Activated CD8-positive, alpha-beta memory T cell treated with anti-CD3 and anti-CD28 coated beads for 4 hours (primary cell): ENCODE measurements around the gene MTM1.

ENCODE experiments used
- DNase-seq, 2 donors: peaks; one replicate each; pipeline ENCODE4 v3.0.0-alpha.2; 2020; ENCODE audit warnings: low read depth in 2 of 2

The MTM1 gene

DNA sequence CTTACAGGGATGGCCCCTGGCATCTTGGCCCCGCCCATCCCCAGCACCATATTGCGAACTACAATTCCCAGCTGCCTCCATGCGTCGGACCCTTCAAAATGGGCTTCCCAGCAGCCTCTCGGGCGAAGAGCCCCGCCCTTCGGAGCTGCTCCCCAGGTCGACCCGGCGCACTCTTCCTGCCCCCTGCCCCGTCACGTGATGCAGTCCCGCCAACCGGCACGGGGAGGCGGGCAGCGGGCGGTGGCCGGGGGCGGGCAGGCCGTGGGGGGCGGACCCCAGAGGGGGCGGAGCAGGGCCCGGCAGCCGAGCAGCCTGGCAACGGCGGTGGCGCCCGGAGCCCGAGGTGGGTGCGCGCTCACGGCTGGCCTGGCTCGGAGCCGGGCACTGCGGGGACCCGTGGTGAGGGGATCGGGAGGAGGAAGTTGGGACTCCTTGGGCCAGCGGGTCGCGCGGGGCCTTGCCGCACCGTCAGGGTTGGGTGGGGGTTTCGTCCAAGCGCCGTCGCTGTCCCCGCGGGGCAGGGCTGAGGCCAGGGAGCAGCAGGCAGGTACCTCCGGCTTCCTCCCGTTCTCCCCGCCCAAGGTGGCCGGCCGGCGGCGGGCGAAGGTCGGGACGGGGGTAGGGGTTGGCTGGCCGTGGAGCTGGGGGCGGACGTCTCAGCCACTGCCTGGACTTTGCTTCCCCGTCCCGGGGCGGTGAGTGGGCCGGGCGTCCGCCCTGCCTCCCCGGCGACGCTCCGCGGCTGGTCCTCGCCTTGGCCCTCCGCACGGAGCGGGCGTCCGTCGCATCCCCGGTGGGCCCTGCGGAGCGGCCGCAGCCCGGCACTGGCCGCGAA lies at the start of gene MTM1:
Gene MTM1, plus strand, starts transcription at position 302 of the 835 bp plus-strand sequence. CDS start 23,994 bp downstream, outside the sequence.
- peak; percentile 73 to 84 for DNase-seq

DNA sequence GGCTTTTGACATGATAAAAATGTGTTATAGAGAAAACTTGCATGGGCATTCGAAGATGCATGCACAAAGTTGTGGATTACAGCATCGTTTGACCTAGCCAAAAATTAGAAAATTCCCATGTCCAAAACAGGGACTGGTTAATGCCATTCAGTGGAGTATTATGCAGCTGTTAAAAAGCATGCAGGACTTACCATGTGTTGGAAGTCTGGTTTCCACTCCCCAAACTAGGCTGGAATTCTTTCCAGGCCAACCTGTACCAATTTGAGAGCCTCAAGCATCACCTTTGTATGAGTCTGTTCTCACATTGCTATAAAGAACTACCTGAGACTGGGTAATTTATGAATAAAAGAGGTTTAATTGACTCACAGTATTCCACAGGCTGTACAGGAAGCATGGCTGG lies 45.9 kb upstream of the MTM1 start:
- no peak for DNase-seq

DNA sequence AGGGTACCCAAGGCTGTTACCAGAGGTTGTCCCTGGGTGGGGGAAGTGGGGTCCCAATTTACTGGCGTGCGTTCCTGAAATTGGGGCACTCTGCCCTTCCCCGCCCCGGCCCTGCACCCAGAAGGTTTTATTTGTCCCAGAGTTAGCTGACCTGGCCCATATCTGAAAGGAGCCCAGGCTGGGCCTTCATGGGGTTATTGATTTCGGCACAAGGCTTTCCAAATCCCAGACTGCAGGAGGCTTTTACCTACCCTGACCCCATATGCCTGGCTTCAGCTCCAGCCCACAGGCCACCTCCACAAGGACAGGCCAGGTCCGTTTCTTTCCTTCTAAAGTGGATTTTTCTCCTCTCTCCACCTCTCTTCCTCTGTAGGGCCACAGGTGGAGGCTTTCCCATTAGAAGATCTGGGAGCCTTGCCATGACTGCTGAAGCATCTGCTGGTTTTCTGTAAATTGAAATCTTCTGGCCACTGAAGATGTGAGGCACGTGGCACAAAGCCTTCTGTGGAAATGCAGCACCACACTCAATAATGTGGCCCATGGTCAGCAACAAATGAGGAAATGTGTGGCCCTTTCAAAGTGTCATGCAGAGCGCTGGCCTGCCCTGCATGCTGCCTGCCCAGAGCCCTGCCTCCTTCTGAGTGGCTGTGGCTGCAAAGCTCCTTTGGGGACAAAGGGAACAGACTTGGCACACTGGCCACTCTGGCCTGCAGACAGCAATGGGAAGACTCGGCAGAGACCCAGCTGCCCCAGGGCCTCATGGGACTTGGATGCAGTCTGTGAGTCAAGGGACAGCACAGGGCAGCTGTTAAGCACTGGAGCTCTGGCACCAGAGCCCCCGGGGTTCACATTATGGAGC lies 43.1 kb upstream of the MTM1 start:
- DNase-seq, result no peak

DNA sequence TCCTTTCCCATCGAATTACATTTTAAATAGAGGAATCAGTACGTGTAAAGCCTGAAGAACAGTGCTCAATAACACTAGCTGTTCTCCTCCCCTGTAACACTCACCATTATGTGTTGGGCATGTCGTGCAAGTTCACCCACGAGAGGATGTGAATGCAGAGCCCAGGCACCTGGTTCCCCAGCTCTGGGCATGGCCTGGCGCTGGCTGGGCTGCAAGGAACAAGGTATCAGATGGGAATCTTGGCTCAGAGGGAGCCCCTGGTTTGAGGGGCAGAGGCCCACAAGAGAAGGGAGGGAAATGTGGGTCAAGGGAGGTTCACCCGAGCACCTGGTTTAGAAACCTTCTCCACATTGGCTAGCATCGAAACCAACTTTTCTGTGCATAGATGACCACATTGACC lies 41.7 kb upstream of the MTM1 start:
- no peak for DNase-seq

DNA sequence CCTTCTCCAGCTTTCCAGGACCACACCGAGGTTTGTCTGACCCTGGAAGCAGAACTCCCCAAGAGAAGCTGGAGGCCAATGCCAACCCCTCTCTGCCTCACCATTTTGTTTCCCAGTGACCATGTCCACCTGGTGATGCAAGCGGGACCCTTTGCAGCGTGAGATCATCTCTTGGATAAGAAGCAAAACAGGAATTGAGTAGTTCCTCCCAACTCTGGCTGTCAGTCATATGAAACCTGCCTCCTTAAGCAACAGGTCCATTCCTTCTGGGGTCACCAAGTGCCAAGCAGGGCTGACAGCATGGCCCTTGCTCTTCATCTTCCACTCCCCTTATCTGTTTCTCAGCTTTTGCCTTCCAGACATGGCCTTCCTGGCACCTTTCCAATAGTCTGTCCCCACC lies 41.3 kb upstream of the MTM1 start:
- no peak for DNase-seq

DNA sequence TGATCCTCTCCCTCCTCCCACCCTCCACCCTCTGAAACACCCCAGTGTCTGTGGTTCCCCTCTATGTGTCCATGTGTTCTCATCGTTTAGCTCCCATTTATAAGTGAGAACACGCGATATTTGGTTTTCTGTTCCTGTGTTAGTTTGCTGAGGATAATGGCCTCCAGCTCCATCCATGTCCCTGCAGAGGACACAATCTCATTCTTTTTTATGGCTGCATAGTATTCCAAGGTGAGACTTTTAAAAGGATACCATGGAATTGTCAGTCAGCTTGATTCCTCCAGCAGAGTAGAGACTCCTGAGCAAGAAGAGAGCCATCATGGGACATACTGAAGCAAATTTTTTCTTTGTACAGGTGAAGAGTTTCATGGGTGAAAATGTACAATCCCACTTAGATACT lies 38.8 kb upstream of the MTM1 start:
- DNase-seq, result no peak

DNA sequence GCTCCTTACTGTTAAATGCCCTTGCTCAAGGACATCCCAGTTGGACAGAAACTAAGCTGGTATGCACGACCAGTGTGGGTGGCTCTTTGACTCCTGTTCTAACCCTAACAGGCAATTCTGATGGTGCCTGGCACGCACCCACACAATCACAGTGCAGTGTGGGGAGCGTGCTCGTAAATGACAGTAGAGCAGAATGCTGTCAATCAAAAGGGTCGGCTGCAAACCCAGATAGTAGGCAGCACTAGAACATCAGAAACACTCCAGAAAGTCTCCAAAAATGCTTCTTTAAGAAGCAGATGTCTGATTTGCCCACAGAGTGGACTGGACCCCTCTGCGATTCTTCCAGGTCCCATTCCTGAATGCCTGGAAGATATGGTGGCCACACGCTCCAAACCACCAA lies 37.6 kb upstream of the MTM1 start:
- DNase-seq, result no peak

DNA sequence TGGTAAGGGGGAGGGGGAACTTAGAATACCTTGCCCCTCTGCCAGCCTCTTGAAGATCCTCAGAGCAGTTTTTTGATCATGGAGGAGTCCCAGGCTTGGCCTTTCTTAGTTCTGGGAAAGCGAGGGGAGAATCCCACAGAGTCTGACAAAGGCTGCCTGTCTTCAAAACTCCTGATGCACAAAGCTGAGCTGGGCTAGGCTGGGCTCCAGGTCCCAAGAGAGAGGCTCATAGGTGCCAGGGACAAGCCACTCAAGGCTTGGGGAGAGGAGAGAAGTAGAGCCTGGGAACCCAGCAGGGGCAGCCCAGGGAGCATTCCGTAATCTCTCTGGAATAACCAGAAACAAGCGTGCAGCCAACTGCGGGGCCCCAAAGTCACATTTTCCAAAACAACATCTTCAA lies 37.0 kb upstream of the MTM1 start:
- DNase-seq, result no peak

DNA sequence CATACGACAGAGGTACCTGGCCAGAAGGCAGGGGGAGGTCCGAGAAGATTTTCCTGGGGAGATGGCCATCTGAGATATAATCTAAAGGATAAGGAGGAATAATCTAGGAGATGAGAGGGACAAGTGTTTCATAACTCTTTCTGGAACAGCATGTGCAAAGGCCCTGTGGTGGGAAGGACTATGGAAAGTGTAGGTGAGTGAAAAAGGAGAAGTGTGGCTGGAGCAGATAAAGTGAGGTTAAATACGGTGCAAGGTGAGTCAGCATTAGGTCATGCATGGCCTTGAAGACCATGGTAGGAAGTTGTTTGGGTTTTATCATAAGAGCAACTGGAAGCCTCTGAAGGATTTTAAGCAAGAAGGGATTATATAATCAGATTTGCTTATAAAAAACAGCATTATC lies 34.6 kb upstream of the MTM1 start:
- no peak for DNase-seq

DNA sequence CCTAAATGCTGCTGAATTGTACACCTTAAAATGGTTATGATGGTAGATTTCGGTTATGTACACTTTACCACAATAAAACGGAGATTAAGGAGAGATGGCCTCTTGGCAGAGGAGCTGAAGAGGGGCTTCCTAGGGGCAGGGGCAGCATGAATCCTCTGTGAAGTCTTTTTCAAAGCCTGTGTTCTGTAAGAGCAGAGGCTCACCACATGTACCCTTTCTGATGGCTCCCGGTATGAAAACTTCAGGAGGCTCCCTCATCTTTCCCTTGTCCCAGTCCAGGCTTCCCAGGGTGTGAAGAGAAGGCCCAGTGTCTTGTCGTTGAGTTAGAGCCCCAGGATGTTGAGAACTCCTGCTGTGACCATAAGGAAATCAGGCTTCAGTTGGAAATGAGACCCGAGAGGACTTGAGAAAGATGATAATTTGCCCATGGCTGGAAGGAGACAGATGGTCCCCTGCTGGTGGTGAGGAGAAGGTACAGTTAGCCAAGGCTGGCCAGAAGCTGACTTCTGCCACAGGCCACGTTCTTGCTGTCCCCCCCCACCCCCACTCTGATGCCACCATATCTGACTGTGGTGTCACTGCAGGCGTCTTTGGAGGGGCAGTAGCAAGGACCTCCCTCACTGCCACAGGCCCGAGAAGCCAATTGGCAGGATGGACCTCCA lies 31.8 kb upstream of the MTM1 start:
- no peak for DNase-seq

DNA sequence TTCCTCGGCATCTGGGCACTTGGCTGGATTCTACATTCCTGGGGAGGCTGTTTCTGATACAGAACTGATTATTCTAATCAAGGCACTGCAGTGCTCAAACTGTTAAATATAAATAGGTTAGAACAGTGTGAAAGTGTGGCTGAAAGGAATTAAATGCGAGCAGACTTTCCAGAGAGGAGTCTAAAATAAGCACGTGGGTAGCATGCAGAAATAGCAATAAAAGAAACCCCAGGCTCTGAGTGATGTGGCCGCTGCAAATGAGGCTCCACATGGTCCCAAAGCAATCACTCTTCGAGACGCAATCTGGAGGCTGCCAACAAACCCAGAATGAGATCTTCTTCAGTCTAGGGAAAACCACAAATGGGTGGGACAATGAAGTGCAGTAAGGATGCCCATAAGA lies 30.6 kb upstream of the MTM1 start:
- DNase-seq, result no peak

DNA sequence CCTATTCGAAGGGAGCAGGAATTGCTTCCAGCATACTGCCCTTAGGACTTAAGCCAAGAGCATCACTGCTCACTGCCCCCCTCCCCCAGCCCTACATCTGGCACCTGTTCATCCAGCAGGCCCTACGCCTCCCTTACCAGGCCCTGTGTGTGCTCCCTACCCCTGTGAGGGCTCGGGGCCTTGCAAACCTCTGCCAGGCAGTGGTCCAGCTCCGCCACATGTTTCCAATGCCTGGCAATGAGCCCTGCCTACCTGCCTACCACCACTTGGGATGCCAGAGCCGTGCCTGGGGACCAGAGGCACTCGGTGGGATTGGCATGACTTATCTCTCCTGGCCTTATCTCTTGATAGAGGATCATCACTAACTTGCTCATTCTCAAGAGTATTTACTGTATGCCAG lies 27.5 kb upstream of the MTM1 start:
- DNase-seq, result no peak

DNA sequence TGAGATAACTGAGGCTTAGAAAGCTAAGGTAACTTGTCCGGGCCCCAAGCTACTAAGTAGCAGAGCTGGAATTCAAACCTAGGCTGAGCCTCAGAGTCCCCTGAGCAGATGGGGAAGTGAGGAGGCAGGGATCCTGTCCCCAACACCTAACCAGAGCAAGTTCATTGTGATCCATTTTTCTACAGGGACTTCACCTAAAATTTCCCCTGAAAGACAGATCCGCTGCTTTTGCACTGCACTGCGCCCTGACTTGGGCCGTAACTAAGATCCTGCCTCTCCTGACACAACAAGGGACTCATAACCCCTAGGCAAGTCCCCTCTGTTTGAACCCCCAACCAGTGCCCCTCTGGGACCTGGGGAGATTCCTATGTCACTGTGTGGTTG lies 25.6 kb upstream of the MTM1 start:
- no peak for DNase-seq

DNA sequence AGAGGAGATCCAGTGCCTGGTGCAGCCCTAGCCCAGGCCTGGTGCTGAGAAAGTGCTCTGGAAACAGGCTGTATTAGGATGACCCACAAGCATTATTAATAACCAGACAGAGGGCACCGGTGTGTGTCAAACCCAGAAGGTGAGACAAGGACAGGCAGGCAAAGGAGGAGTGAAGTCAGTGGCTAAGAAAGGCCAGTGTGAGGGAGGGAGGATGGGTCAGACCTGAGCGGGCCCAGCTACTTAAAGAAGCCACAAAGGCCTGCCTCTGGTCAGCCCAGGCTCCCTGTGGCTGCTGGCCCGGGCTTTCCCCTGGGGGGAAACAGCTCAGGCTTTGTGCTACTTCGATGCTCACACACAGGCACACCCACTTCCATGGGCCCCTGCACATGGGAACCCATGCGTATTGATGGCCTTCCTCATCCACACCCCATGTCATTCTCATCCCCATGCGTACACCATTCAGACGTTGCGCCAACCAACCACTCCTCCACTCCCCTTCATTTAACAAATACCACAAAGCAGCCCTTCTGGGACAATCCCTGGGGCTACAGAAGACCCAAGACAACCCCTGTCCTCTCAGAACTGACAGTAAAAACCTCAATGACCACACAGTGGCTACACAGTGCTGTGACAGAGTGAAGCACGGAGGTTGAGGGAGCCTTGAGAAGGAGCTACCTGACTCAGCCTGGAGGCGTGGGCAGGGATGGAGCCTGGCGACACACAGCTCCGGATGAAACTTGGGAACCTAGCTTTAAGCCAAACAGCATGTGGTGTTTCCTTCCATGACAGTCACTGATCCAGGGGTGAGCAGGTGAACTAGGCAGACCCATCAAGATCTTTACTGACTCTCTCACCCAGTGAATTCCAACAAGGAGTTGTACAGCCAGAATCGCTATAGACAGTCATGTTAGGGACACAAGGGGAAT lies 24.9 kb upstream of the MTM1 start:
- no peak for DNase-seq

DNA sequence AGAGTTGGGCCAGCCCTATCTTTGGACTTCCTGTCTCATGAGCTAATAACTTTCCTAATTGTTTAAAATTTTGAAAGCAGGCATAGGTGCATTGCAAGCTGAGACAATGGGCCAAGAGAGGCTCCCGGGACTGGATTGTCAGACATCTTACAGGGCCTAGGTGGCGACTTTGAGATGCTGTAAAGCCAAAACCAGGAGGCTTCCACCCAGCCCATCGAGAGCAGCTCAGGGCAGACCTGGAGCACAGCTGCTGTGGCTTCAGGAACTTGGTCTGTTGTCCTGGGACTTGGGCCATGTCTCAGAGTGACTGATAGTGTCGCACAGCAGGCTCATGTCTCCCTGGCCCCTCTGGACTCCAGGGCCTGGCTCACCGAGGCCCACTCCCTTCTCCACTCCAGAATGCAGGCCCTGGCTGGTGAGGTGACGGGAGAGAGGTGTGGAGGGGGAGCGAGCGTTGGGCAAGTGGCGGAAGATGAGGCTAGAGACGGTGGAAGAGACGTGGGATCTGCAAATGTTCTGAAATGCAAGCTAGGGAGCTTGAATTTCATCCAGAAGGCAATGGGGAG lies 24.1 kb upstream of the MTM1 start:
- no peak for DNase-seq

DNA sequence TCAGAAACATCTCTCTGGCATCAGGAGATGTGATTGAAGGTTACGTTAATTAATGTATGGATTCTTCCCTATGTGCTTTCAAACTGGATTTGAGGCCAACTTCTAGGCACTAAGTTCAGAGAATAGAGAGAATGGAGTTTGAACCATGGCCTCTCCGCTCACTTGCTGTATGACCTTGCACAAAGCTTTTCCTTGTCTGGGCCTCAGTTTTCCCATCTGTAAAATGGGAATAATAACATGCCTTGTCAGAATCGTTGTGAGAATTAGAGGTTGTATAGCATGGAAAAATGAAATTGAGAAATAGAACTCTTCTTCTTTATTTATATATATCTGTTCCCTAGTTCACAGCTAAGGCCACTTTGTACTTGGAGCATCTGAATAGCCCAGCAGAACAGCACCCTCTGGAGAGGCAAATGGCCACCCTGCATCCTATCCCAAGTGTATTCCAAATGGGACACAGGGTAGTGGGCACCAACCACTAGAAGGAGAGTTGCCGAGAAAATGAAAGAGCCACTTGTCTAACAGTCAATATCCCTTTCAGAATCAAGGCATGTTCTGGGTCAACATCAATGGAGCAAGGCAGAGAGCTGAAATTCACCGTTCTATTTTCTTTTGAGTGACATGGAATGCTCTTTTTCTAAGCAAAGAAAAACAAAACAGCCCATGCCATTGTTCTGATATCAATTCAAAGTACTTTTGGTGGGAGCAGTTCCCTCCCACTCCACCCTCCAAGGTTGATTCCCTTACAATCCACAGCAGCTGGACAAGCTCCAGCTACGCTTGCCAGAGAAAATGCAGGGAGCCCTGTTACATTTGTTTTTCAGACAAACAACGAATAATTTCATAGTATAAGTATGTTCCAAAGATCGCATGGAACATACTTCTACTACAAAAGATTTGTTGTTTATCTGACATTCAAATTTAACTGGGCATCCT lies 23.3 kb upstream of the MTM1 start:
- DNase-seq, result no peak

DNA sequence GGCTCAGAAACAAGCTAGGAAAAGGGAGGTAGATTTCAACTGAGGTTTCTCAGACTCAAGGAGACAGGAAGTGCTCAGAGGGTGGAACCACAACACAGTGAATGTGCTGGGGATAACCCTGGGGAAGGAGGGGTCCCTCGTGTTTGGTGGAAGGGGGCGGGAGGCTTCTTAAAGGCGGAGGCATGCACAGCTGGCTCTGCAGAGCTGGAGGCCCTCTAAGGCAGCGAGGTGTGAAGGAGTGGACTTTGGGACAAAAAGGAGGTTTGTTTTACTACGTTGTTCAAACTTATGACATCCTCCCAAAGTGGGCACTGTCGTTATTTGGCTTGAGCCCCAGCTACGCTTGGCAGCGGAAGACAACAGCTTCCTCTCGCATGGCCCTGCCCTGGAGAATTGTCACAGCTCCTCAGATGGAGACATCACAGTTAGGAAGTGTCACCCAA lies 21.7 kb upstream of the MTM1 start:
- no peak for DNase-seq

DNA sequence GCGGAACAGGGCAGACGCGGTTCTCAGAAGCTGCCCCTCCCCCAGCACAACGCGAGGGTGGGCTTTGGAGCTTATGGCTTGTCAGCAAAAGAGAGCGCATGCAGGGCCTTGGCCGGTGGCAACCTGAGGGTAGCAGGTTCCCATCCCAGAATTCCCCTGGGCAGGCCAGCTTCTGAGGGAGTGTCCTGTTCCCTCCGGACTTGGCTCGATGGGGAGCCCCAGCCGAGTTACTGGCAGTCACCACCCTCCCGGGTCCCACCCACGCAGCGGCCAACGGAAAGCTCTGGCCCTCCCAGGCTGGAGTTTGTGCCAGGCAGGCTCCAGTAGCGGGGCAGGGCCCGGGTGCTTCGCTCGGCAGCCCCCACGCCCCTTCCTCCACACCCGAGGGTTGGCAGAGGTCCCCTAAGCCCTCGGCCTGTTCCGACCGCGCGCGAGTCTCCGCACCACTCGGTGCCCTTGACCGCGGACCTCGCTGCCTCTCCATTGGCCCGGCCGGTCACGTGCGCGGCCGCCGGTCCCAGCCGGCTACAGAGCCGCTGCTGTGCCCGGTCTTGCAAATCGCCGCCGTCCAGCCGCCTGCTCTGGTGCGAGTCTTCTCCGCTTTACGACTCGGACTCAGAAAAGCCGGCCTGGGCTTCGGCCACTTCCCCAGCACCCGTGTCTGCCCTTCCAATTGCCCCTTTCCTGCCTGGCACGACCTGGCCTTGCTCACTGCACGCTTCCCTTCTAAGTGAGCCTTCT lies 20.9 kb upstream of the MTM1 start:
- no peak for DNase-seq

DNA sequence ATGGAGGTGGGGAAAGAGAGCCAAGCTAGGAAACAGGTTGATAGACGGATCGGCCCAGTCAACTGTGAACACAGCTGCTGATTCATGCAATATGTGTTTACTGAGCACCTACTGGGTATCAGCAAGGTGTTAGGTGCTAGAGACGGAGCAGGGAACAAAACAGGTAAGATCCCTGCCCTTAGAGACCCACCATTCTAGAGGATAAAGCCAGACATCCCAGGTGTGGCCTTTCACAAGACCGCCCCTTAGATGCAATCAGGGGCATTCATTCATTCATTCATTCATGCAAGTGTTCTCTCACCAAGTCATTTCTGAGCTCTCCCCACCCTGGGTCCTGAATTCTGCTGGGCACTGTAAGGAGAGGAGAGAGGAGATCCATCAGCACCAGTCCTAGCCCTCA lies 20.2 kb upstream of the MTM1 start:
- DNase-seq, result no peak
